B cell (primary cell): Measurements from ENCODE around the gene FRMPD4. TPM values are rescaled to one million over a fixed set of nuclear protein-coding genes. Genes with fewer than 3 reads are reported as not detected.

Source experiments
- ATAC-seq: fragments of 200-7000 bp; cut with Tn5 transposase; one replicate; pipeline ENCODE4 v1.10.0; 2021; ENCODE audit warnings: low read depth, mild to moderate bottlenecking, moderate number of reproducible peaks, moderate library complexity
- CTCF ChIA-PET: fragments of 350-600 bp; sonication (Branson Sonifier 250); formaldehyde crosslinking; loops from one replicate; lab custom pipeline; 2021; ENCODE audit warnings: antibody characterized with exemption, inconsistent platforms; lab: Charles Lee
- POLR2A ChIA-PET: fragments of 350-600 bp; sonication (Branson Sonifier 250); formaldehyde crosslinking; loops from one replicate; lab custom pipeline; 2021; ENCODE audit warnings: antibody characterized with exemption; lab: Charles Lee
- DNase-seq: peaks from one replicate; pipeline ENCODE4 v3.0.0; 2013
- H2AFZ ChIP-seq: 2 replicates; pipeline ENCODE4 v1.6.1; 2012; ENCODE audit warnings: mild to moderate bottlenecking, low read depth, low read length; ENCODE audit not compliant: insufficient read depth, poor library complexity, severe bottlenecking
- H3K27ac ChIP-seq, 2 donors: 1 replicate in 1 of 2; 2 replicates in 1 of 2; pipeline ENCODE4 v1.5.1; 2012 to 2013; ENCODE audit warnings: low read length in 2 of 2, mild to moderate bottlenecking in 2 of 2, moderate library complexity in 1 of 2
- H3K27me3 ChIP-seq, 4 experiments: fragments of 200-600 bp in 1 of 4; sonication (generic) in 1 of 4; replicated peaks in 1 of 4; 1 replicate in 2 of 4; 2 replicates in 2 of 4; pipeline versions ENCODE4 v1.6.1 to v1.7.0; 2013 to 2016; ENCODE audit warnings: low read length in 3 of 4, mild to moderate bottlenecking in 2 of 4, mixed read lengths in 1 of 4, moderate library complexity in 1 of 4; ENCODE audit not compliant: insufficient read depth in 4 of 4, control insufficient read depth in 3 of 4; ENCODE audit errors: control extremely low read depth in 1 of 4
- H3K36me3 ChIP-seq, 2 experiments: replicated peaks in 1 of 2; 1 replicate in 1 of 2; 2 replicates in 1 of 2; pipeline versions ENCODE4 v1.6.1 to v1.7.1; 2013; ENCODE audit warnings: low read length in 1 of 2; ENCODE audit not compliant: insufficient read depth in 2 of 2, control insufficient read depth in 1 of 2; ENCODE audit errors: control extremely low read depth in 1 of 2, extremely low read depth in 1 of 2
- H3K4me1 ChIP-seq, 2 donors: fragments of 200-600 bp in 1 of 2; sonication (generic) in 1 of 2; 1 replicate in 1 of 2; 2 replicates in 1 of 2; pipeline versions ENCODE4 v1.5.1 to v1.6.1; 2013 to 2017; ENCODE audit warnings: low read length in 2 of 2; ENCODE audit not compliant: control insufficient read depth in 2 of 2, insufficient read depth in 2 of 2
- H3K4me2 ChIP-seq: replicated peaks from 2 replicates; pipeline ENCODE3; 2012; ENCODE audit warnings: mild to moderate bottlenecking, low read depth, low read length; ENCODE audit not compliant: poor library complexity, severe bottlenecking
- H3K4me3 ChIP-seq, 5 experiments: fragments of 200-600 bp in 1 of 5; sonication (generic) in 1 of 5; 1 replicate in 3 of 5; 2 replicates in 2 of 5; pipeline versions ENCODE4 v1.5.1 to v1.7.0; 2011 to 2016; ENCODE audit warnings: low read length in 4 of 5, mild to moderate bottlenecking in 4 of 5, low read depth in 2 of 5, control low read depth in 1 of 5, moderate library complexity in 1 of 5; ENCODE audit not compliant: insufficient read depth in 1 of 5; ENCODE audit errors: control extremely low read depth in 1 of 5, extremely low read depth in 1 of 5
- H3K79me2 ChIP-seq: fragments of 200-600 bp; sonication (generic); one replicate; pipeline ENCODE4 v1.6.0; 2016; ENCODE audit warnings: low read length; ENCODE audit not compliant: control insufficient read depth, insufficient read depth
- H3K9ac ChIP-seq: fragments of 200-600 bp; sonication (generic); 2 replicates; pipeline ENCODE4 v1.6.1; 2017; ENCODE audit warnings: mild to moderate bottlenecking, low read length, moderate library complexity
- H3K9me3 ChIP-seq, 3 donors: one replicate each; pipeline versions ENCODE4 v1.6.1 to v1.7.1; 2013; ENCODE audit warnings: low read length in 2 of 3; ENCODE audit not compliant: control insufficient read depth in 2 of 3, insufficient read depth in 1 of 3; ENCODE audit errors: control extremely low read depth in 1 of 3
- H4K20me1 ChIP-seq: 2 replicates; pipeline ENCODE4 v1.6.0; 2012; ENCODE audit warnings: mild to moderate bottlenecking, low read length; ENCODE audit not compliant: insufficient read depth, control insufficient read depth, poor library complexity, severe bottlenecking
- H3K27ac Mint-ChIP-seq: one replicate; pipeline ENCODE4 v1.8.0; 2021; ENCODE audit warnings: mixed read lengths
- H3K27me3 Mint-ChIP-seq: one replicate; pipeline ENCODE4 v1.8.0; 2021; ENCODE audit warnings: mixed read lengths
- H3K4me1 Mint-ChIP-seq: one replicate; pipeline ENCODE4 v1.8.0; 2021; ENCODE audit warnings: mixed read lengths
- H3K4me3 Mint-ChIP-seq: one replicate; pipeline ENCODE4 v1.8.0; 2021; ENCODE audit warnings: mixed read lengths
- H3K9me3 Mint-ChIP-seq: one replicate; pipeline ENCODE4 v1.8.0; 2022; ENCODE audit warnings: mixed read lengths; ENCODE audit not compliant: insufficient read depth
- CTCF ChIP-seq: fragments of 200-600 bp; IDR thresholded peaks from one replicate; pipeline ENCODE4 v1.8.0; 2022; ENCODE audit warnings: antibody characterized with exemption, mild to moderate bottlenecking
- EZH2 ChIP-seq: IDR thresholded peaks from 2 replicates; pipeline ENCODE4 v1.6.1; 2012; ENCODE audit warnings: borderline replicate concordance, low read depth, mild to moderate bottlenecking, moderate library complexity, low read length; ENCODE audit not compliant: insufficient read depth, poor library complexity, severe bottlenecking
- WGBS: methylation state at CpG from one replicate; pipeline ENCODE4 v1.1.5; 2013; ENCODE audit warnings: missing lambda C conversion rate; ENCODE audit not compliant: insufficient coverage; 5-methylcytosine and 5-hydroxymethylcytosine counted together
- intact Hi-C: fragments of 100-400 bp; cut with micrococcal nuclease; formaldehyde crosslinking; loops from one replicate; pipeline ENCODE4 v1.10.0; 2022
- polyA plus RNA-seq: library from polyadenylated mRNA; depleted of rRNA; stranded (reverse); fragments of >200 nt; gene quantifications from 2 replicates; pipeline ENCODE4 v1.2.3, GENCODE V29; 2012
- total RNA-seq, 2 donors: library from RNA; stranded (reverse); fragments of 120-200 nt in 1 of 2; gene quantifications; 1 replicate in 1 of 2; 2 replicates in 1 of 2; pipeline versions ENCODE4 v1.2.3 to v1.2.4, GENCODE V29; 2013 to 2022

FRMPD4 gene
- total and polyA plus RNA-seq, 2 donors (not counting 1 experiment from before 2014, with no cell fraction given) = not detected

GRCh38 chrX:12309040-12309743, 170.9 kb downstream of the FRMPD4 start:
- Mint-ChIP-seq H3K27me3 (peaks cover 8% of the 10 kb centered on the region), H3K4me3 (no peak overlapping the region), H3K4me1 (peaks cover 5% of the 10 kb centered on the region), H3K27ac (no peak overlapping the region), H3K9me3 (no peaks in the 10 kb centered on the region)
- DNase-seq = no peak
- no peaks in the 10 kb centered on the region for H4K20me1 ChIP-seq
- H3K27ac ChIP-seq = no peak overlapping the region
- TF ChIP-seq CTCF = no peak
- TF ChIP-seq EZH2 = no peak
- H2AFZ ChIP-seq = no peak overlapping the region
- ChIA-PET POLR2A (no interaction called here), CTCF (no interaction called here)
- intact Hi-C loops = no loop called here
- no peak for ATAC-seq
- H3K4me1 ChIP-seq = no peaks in the 10 kb centered on the region
- no peaks in the 10 kb centered on the region for H3K79me2 ChIP-seq
- WGBS = no CpG with 5 or more reads among the region's 5 CpGs
- H3K36me3 ChIP-seq = no peaks in the 10 kb centered on the region
- H3K4me2 ChIP-seq = no peak overlapping the region
- H3K4me3 ChIP-seq = no peak overlapping the region
- H3K9ac ChIP-seq = no peak overlapping the region
- H3K9me3 ChIP-seq = no peaks in the 10 kb centered on the region
- peaks cover 0 to 4% (median 0%) of the 10 kb centered on the region in 4 experiments for H3K27me3 ChIP-seq

GRCh38 chrX:12309744-12310076, 171.4 kb downstream of the FRMPD4 start:
- TF ChIP-seq EZH2 (no peak), CTCF (no peak)

More at GRCh38 chrX:12309744-12310076, 171.4 kb downstream of the FRMPD4 start:
- H3K27ac Mint-ChIP-seq = no peak overlapping the region
- 67% methylated on average over 4 of the region's 6 CpGs for WGBS
- H3K4me1 ChIP-seq = no peaks in the 10 kb centered on the region
- ATAC-seq (no peak), DNase-seq (no peak)
- intact Hi-C loops = no loop called here
- no peaks in the 10 kb centered on the region for H3K9me3 ChIP-seq
- ChIA-PET CTCF (no interaction called here), POLR2A (no interaction called here)
- peaks cover 0 to 4% (median 0%) of the 10 kb centered on the region in 4 experiments for H3K27me3 ChIP-seq
- H2AFZ ChIP-seq = no peak overlapping the region
- no peak overlapping the region for H3K4me3 ChIP-seq
- H3K79me2 ChIP-seq = no peaks in the 10 kb centered on the region
- no peaks in the 10 kb centered on the region for H3K36me3 ChIP-seq
- H3K9ac ChIP-seq = no peak overlapping the region
- H4K20me1 ChIP-seq = no peaks in the 10 kb centered on the region
- no peaks in the 10 kb centered on the region for H3K4me1 Mint-ChIP-seq
- no peaks in the 10 kb centered on the region for H3K9me3 Mint-ChIP-seq
- no peak overlapping the region for H3K27ac ChIP-seq
- no peak overlapping the region for H3K4me3 Mint-ChIP-seq
- H3K4me2 ChIP-seq = no peak overlapping the region
- H3K27me3 Mint-ChIP-seq = peaks cover 8% of the 10 kb centered on the region
